ENCODE data around the gene GSTM1.

DNA sequence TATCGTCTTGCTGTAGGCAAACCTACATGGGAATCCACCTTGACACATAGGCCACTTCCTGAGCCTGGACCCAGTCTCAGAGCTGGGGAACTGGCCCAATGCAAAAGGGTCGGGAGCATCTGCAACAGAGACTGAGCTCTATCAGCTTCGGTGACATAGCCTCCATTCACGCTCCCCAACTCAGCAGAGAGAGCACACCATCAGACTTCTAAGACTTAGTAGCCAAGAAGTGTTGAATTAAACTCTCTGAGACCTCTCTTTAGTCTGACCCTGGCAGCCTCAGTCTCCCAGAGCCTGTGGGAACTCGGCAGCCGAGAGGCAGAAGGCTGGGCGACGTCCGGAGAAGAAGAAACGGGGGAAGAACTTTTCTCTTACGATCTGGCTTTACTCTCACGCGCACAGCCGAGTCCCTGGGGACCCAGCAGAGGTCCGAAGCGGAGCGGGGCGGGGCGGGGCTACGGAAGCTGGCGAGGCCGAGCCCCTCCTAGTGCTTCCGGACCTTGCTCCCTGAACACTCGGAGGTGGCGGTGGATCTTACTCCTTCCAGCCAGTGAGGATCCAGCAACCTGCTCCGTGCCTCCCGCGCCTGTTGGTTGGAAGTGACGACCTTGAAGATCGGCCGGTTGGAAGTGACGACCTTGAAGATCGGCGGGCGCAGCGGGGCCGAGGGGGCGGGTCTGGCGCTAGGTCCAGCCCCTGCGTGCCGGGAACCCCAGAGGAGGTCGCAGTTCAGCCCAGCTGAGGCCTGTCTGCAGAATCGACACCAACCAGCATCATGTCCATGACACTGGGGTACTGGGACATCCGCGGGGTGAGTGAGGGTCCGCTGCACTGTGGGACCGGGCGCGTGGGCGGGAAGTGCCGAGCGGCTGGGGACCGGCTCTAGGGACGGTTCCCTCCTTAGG, 31.8 kb upstream of the GSTM1 start, which contains the start of gene GSTM4:
- TF ChIP-seq, protein P1, sequence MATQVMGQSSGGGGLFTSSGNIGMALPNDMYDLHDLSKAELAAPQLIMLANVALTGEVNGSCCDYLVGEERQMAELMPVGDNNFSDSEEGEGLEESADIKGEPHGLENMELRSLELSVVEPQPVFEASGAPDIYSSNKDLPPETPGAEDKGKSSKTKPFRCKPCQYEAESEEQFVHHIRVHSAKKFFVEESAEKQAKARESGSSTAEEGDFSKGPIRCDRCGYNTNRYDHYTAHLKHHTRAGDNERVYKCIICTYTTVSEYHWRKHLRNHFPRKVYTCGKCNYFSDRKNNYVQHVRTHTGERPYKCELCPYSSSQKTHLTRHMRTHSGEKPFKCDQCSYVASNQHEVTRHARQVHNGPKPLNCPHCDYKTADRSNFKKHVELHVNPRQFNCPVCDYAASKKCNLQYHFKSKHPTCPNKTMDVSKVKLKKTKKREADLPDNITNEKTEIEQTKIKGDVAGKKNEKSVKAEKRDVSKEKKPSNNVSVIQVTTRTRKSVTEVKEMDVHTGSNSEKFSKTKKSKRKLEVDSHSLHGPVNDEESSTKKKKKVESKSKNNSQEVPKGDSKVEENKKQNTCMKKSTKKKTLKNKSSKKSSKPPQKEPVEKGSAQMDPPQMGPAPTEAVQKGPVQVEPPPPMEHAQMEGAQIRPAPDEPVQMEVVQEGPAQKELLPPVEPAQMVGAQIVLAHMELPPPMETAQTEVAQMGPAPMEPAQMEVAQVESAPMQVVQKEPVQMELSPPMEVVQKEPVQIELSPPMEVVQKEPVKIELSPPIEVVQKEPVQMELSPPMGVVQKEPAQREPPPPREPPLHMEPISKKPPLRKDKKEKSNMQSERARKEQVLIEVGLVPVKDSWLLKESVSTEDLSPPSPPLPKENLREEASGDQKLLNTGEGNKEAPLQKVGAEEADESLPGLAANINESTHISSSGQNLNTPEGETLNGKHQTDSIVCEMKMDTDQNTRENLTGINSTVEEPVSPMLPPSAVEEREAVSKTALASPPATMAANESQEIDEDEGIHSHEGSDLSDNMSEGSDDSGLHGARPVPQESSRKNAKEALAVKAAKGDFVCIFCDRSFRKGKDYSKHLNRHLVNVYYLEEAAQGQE (IDR thresholded peaks at IDR 0.05; ENCODE audit: insufficient read depth in 1 of 2, low read depth in 2 of 2, low read length in 2 of 2) = no peak
- no peak for TF ChIP-seq FOXP2 (optimal IDR thresholded peaks at IDR 0.05; ENCODE audit: borderline replicate concordance, extremely low read depth, extremely low read length, insufficient read depth)

Measured in PFSK-1 (cell line).